IPS-18c (cell line): Measurements from ENCODE around the gene DPRX.
A peak's percentile ranks its signal among the peaks of the same experiment; 100 is the strongest.
"Not testable (repeated sequence)": the region's sequence is repeated elsewhere in the genome, so short reads cannot be mapped to it uniquely, and the experiment has no call there.

Experiments used
- H3K4me3 ChIP-seq: 2 replicates; pipeline ENCODE4 v1.7.0; 2013; ENCODE audit warnings: low read depth, mild to moderate bottlenecking, low read length, moderate library complexity; ENCODE audit not compliant: insufficient read depth
- H3K9me3 ChIP-seq: one replicate; pipeline ENCODE4 v1.6.1; 2013; ENCODE audit warnings: mild to moderate bottlenecking, low read length, moderate library complexity; ENCODE audit not compliant: control insufficient read depth, insufficient read depth

DPRX gene

GRCh38 chr19:53639471-53639870 is 7.7 kb downstream of the DPRX start:
- H3K4me3 ChIP-seq = no peak overlapping the region

GRCh38 chr19:53642381-53643099 is 10.7 kb downstream of the DPRX start:
- H3K9me3 ChIP-seq = peaks cover 2% of the 10 kb centered on the region
- H3K4me3 ChIP-seq = no peak overlapping the region

More at GRCh38 chr19:53639471-53639870, 7.7 kb downstream of the DPRX start:
- H3K9me3 ChIP-seq = no peaks in the 10 kb centered on the region

GRCh38 chr19:53644061-53644816 is 12.4 kb downstream of the DPRX start:
- no peak overlapping the region for H3K4me3 ChIP-seq
- H3K9me3 ChIP-seq = peaks cover 7% of the 10 kb centered on the region

GRCh38 chr19:53646144-53646543 is 14.3 kb downstream of the DPRX start:
- Histone ChIP-seq H3K4me3 (no peak overlapping the region), H3K9me3 (peaks cover 14% of the 10 kb centered on the region)

GRCh38 chr19:53647350-53647749 is 15.6 kb downstream of the DPRX start:
- Histone ChIP-seq H3K9me3 (peaks cover 17% of the 10 kb centered on the region), H3K4me3 (no peak overlapping the region)

GRCh38 chr19:53647792-53648191 is 16.0 kb downstream of the DPRX start:
- no peak overlapping the region for H3K4me3 ChIP-seq
- H3K9me3 ChIP-seq = peaks cover 17% of the 10 kb centered on the region

- Histone ChIP-seq H3K4me3 (peak overlapping the region; percentile 15; the same call in 1 of the 2 replicates), H3K9me3 (peaks cover 22% of the 10 kb centered on the region)
Observed at GRCh38 chr19:53649746-53650593, 18.2 kb downstream of the DPRX start.

- no peak overlapping the region for H3K4me3 ChIP-seq
- peaks cover 30% of the 10 kb centered on the region for H3K9me3 ChIP-seq
Observed at GRCh38 chr19:53652476-53652875, 20.7 kb downstream of the DPRX start.

- Histone ChIP-seq H3K4me3 (no peak overlapping the region), H3K9me3 (peaks cover 18% of the 10 kb centered on the region)
Observed at GRCh38 chr19:53655042-53655665, 23.4 kb downstream of the DPRX start.

- Histone ChIP-seq H3K4me3 (no peak overlapping the region), H3K9me3 (peaks cover 16% of the 10 kb centered on the region)
Observed at GRCh38 chr19:53657330-53657729, 25.5 kb downstream of the DPRX start.

- Histone ChIP-seq H3K9me3 (peaks cover 16% of the 10 kb centered on the region), H3K4me3 (no peak overlapping the region)
Observed at GRCh38 chr19:53657778-53658177, 26.0 kb downstream of the DPRX start.

GRCh38 chr19:53659292-53659691 is 27.5 kb downstream of the DPRX start:
- Histone ChIP-seq H3K4me3 (no peak overlapping the region), H3K9me3 (peaks cover 11% of the 10 kb centered on the region)

- Histone ChIP-seq H3K4me3 (no peak overlapping the region), H3K9me3 (peaks cover 8% of the 10 kb centered on the region)
Observed at GRCh38 chr19:53660584-53660983, 28.8 kb downstream of the DPRX start.

GRCh38 chr19:53662209-53662608 is 30.4 kb downstream of the DPRX start:
- H3K4me3 ChIP-seq = no peak overlapping the region
- no peaks in the 10 kb centered on the region for H3K9me3 ChIP-seq

GRCh38 chr19:53664152-53664551 is 32.4 kb downstream of the DPRX start:
- H3K4me3 ChIP-seq = no peak overlapping the region
- no peaks in the 10 kb centered on the region for H3K9me3 ChIP-seq

GRCh38 chr19:53664760-53665159 is 33.0 kb downstream of the DPRX start:
- H3K4me3 ChIP-seq = no peak overlapping the region
- H3K9me3 ChIP-seq = no peaks in the 10 kb centered on the region

- not testable (repeated sequence) for H3K9me3 ChIP-seq, H3K4me3 ChIP-seq
Observed at GRCh38 chr19:53666331-53666730, 34.5 kb downstream of the DPRX start.
